ENCODE data around the gene UNC5B.

- TF ChIP-seq POLR2A (IDR thresholded peaks at IDR 0.05; ENCODE audit: low read depth, low read length), result no peak
- TF ChIP-seq POLR2AphosphoS5 (IDR thresholded peaks at IDR 0.05; ENCODE audit: low read depth, low read length), result no peak
- TF ChIP-seq TAF1 (IDR thresholded peaks at IDR 0.05; ENCODE audit: low read depth, low read length), result no peak
- no peak for TF ChIP-seq SPI1 (IDR thresholded peaks at IDR 0.05; ENCODE audit: low read depth, low read length)
- TF ChIP-seq PAX5 (IDR thresholded peaks at IDR 0.05; ENCODE audit: insufficient read depth, low read length, severe bottlenecking), result no peak
- TF ChIP-seq POU2F2 (IDR thresholded peaks at IDR 0.05; ENCODE audit: low read depth, low read length), result no peak
These were observed 105.4 kb downstream of the UNC5B start for GRCh38 chr10:71317739-71318138.
